RWPE2 (cell line): ENCODE data around the gene NEO1.

Experiments
- ATAC-seq: fragments of 200-7000 bp; cut with Tn5 transposase; 3 replicates; pipeline ENCODE4 v1.9.1; 2021; ENCODE audit warnings: low read depth
- DNase-seq: peaks from one replicate; pipeline ENCODE4 v3.0.0-alpha.2; 2020; ENCODE audit warnings: low spot score
- H3K27ac ChIP-seq: fragments of 450-650 bp; 2 replicates; pipeline ENCODE4 v1.5.1; 2017; ENCODE audit warnings: mild to moderate bottlenecking; ENCODE audit not compliant: poor library complexity, severe bottlenecking
- H3K27me3 ChIP-seq: fragments of 250-450 bp; sonication (Bioruptor Pico); 2 replicates; pipeline ENCODE4 v1.5.1; 2021; ENCODE audit warnings: mild to moderate bottlenecking, moderate library complexity; ENCODE audit not compliant: insufficient read depth, poor library complexity, severe bottlenecking
- H3K36me3 ChIP-seq: fragments of 250-450 bp; sonication (Bioruptor Pico); 2 replicates; pipeline ENCODE4 v1.5.1; 2020; ENCODE audit warnings: low read depth, mild to moderate bottlenecking, moderate library complexity
- H3K4me1 ChIP-seq: fragments of 250-450 bp; sonication (Bioruptor Pico); 2 replicates; pipeline ENCODE4 v1.5.1; 2021; ENCODE audit warnings: mild to moderate bottlenecking, moderate library complexity; ENCODE audit not compliant: insufficient read depth, poor library complexity, severe bottlenecking
- H3K4me3 ChIP-seq: fragments of 250-450 bp; sonication (Bioruptor Pico); 2 replicates; pipeline ENCODE4 v1.5.1; 2021; ENCODE audit warnings: mild to moderate bottlenecking, moderate library complexity; ENCODE audit not compliant: severe bottlenecking
- H3K9me3 ChIP-seq: fragments of 250-450 bp; sonication (Bioruptor Pico); 2 replicates; pipeline ENCODE4 v1.5.1; 2021; ENCODE audit warnings: mild to moderate bottlenecking, moderate library complexity; ENCODE audit not compliant: severe bottlenecking
- TF ChIP-seq, protein P1 (sequence below): fragments of 450-650 bp; IDR thresholded peaks from one replicate; pipeline ENCODE4 v1.5.1; 2017; ENCODE audit warnings: mild to moderate bottlenecking, moderate library complexity; ENCODE audit not compliant: poor library complexity, severe bottlenecking

The NEO1 gene

DNA sequence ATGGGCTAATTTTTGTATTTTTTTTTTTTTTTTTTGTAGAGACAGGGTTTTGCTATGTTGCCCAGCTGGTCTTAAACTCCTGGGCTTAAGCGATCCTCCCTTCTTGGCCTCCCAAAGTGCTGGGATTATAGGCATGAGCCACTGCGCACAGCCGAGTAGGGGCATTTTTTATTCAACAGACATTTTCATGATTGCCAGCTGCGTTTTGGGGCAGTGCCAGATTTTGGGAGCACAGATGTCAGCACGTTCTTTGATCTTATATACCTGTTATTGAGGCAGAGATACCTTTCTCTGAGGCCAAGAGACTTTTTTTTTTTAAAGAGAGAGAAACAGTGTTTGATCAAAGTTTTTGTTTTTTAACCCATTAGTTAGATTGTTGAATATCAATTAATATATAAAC is 16.8 kb downstream of the NEO1 start:
- TF ChIP-seq, protein P1, sequence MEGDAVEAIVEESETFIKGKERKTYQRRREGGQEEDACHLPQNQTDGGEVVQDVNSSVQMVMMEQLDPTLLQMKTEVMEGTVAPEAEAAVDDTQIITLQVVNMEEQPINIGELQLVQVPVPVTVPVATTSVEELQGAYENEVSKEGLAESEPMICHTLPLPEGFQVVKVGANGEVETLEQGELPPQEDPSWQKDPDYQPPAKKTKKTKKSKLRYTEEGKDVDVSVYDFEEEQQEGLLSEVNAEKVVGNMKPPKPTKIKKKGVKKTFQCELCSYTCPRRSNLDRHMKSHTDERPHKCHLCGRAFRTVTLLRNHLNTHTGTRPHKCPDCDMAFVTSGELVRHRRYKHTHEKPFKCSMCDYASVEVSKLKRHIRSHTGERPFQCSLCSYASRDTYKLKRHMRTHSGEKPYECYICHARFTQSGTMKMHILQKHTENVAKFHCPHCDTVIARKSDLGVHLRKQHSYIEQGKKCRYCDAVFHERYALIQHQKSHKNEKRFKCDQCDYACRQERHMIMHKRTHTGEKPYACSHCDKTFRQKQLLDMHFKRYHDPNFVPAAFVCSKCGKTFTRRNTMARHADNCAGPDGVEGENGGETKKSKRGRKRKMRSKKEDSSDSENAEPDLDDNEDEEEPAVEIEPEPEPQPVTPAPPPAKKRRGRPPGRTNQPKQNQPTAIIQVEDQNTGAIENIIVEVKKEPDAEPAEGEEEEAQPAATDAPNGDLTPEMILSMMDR, result no peak
- peaks cover 17% of the 10 kb centered on the region for H3K27me3 ChIP-seq
- ATAC-seq (no peak), DNase-seq (no peak)
- no peak overlapping the region for H3K27ac ChIP-seq
- H3K4me1 ChIP-seq, result no peaks in the 10 kb centered on the region
- H3K4me3 ChIP-seq, result no peak overlapping the region
- H3K36me3 ChIP-seq, result no peaks in the 10 kb centered on the region
- H3K9me3 ChIP-seq, result no peaks in the 10 kb centered on the region

DNA sequence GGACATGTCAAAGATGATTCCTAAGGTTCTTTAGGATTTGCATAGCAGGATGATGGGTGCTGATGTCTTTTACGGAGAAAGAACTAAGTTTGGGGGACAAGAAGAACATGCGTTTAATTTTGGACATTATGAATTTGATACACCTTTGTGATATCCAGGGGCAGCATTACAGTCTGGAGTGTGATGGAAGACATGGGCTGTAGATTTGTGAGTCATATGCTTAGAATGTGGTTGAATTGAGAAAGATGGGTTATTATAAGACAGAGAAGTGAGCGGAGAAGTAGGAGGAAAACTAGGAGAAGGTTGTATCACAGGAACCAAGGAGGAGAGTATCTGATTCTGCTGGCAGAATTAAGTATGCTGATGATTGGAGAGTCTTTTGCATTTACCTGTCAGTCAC is 20.6 kb downstream of the NEO1 start:
- H3K36me3 ChIP-seq, result no peaks in the 10 kb centered on the region
- H3K4me3 ChIP-seq, result no peak overlapping the region
- DNase-seq, result no peak
- H3K9me3 ChIP-seq, result no peaks in the 10 kb centered on the region
- peak; percentile 51; the same call in 1 of the 3 replicates for ATAC-seq
- TF ChIP-seq, protein P1, result no peak
- H3K4me1 ChIP-seq, result no peaks in the 10 kb centered on the region
- H3K27ac ChIP-seq, result no peak overlapping the region
- no peaks in the 10 kb centered on the region for H3K27me3 ChIP-seq

DNA sequence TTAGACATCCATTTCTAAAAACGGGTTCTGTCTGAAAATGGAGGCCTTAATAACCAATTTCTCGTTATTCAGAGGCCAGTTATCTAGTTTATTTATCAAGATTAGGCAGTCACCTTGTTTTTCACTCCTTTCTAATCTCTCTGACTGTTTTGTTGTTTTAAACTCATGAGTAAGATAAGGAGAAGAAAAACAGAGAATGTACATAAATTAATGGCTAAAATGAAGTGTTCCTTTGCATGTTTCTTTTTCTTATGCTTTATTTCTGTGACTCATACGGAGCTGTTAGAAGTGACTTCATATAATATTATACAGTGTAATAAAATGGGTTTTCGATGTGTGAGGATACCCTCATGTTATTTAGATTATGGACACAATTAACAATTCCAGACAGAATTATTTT is 22.0 kb downstream of the NEO1 start:
- ATAC-seq, result no peak

DNA sequence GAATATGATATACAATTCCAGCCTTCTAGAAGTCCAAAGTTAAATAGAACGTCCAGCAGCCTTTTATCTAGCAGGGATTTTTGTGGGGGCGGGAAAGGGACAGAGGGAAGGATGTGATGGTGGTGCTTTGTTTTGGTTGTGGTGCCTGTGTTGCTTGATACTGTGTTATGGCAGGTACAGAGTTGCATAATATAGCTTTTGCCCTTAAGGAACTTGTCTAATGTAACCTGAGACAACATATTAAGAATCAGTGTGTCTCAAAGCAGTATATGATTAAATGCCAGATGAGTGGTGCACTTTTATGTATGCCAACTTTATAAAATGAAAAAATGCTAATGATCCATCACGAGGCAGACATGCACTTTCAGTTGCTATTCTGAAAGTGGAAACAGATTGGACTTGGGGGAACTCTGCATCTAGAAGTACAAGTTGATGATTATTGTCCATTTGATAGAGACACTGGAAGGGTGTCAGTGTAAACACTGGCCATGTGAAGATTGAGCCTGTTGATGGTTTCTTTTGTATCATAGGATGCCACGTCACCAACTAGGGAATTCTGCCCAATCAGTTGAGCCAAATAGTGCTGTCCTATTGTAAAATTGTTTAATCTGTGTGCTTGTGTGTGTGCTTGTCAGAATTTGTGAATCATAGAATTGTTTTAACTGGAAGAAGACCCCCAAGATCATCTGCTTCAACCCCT is 23.0 kb downstream of the NEO1 start:
- ATAC-seq (peak; percentile 70), DNase-seq (no peak)
- no peak overlapping the region for H3K27ac ChIP-seq
- no peaks in the 10 kb centered on the region for H3K36me3 ChIP-seq
- H3K27me3 ChIP-seq, result no peaks in the 10 kb centered on the region
- peaks cover 3% of the 10 kb centered on the region for H3K4me1 ChIP-seq
- no peak overlapping the region for H3K4me3 ChIP-seq
- TF ChIP-seq, protein P1, result no peak
- H3K9me3 ChIP-seq, result no peaks in the 10 kb centered on the region

More for the DNA sequence above, 22.0 kb downstream of the NEO1 start:
- Histone ChIP-seq H3K27ac (no peak overlapping the region), H3K36me3 (no peaks in the 10 kb centered on the region), H3K9me3 (no peaks in the 10 kb centered on the region), H3K4me1 (peaks cover 3% of the 10 kb centered on the region), H3K27me3 (no peaks in the 10 kb centered on the region), H3K4me3 (no peak overlapping the region)
- DNase-seq, result no peak
- TF ChIP-seq, protein P1, result no peak

DNA sequence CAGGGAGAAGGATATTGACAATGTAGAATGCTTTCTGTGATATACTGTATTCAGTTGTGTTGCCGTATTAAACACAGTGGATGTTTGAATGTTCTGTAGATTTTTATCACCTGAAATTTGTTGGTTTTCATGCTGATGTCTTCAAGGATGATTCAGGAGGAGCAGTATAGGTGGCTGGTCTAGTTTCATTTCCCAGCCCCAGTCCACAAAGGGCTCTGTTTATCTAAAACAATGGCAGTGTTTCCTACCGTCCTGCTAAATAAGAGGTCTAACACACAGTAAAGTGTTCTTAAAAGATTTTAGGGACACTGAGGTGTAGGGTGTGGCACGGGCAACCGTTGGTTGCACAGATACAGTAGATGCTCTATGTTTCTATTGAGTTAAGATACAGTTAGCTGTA is 26.0 kb downstream of the NEO1 start:
- DNase-seq, result no peak
- ATAC-seq, result no peak
- Histone ChIP-seq H3K27ac (no peak overlapping the region), H3K36me3 (no peaks in the 10 kb centered on the region), H3K9me3 (no peaks in the 10 kb centered on the region), H3K4me1 (peaks cover 3% of the 10 kb centered on the region), H3K4me3 (no peak overlapping the region), H3K27me3 (no peaks in the 10 kb centered on the region)
- TF ChIP-seq, protein P1, result no peak
